ENCODE results near the gene DESI2. TPM values are rescaled to one million over a fixed set of nuclear protein-coding genes. Genes with fewer than 3 reads are reported as not detected.

DESI2 gene
- total RNA-seq, 4 donors from 2014 or later, result 22.8 to 33.0 (median 25.3) TPM

DNA sequence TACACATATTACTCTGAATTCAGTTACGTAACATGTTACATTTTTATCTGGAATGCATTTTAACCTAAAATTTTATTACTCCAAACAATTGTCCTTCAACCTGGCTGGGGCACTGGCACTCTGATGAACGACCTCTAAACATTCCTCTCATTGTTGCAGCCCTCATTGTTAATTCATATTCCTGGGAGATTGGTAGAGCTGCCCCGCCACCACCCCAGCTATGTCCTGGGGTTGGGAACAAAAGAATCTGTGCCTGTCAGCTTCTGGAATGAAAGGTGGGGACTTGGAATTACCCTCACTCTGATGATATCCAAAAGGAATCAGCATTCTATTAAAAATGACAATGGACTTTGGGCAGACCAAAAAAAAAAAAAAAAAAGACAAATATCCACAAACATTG is 38.0 kb upstream of the DESI2 start:
- intact Hi-C loops (cut with DNase I; ENCODE audit: low total_unique reads), result no loop called here

DNA sequence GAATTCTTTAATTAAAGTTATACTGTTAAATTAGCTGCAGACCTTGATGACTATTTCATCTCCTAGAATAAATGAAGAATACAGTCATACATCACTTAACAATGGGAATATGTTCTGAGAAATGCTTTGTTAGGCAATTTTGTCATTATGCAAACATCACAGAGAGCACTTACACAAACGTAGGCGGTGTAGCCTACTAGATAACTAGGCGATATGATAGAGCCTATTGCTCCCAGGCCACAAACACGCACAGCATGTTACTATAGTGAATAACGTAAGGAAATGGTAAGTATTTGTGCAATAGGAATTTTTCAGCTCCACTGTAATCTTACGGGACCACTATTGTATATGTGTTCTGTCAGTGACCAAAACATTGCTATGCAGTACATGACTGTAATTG is 37.6 kb upstream of the DESI2 start:
- TF ChIP-seq, protein P1, sequence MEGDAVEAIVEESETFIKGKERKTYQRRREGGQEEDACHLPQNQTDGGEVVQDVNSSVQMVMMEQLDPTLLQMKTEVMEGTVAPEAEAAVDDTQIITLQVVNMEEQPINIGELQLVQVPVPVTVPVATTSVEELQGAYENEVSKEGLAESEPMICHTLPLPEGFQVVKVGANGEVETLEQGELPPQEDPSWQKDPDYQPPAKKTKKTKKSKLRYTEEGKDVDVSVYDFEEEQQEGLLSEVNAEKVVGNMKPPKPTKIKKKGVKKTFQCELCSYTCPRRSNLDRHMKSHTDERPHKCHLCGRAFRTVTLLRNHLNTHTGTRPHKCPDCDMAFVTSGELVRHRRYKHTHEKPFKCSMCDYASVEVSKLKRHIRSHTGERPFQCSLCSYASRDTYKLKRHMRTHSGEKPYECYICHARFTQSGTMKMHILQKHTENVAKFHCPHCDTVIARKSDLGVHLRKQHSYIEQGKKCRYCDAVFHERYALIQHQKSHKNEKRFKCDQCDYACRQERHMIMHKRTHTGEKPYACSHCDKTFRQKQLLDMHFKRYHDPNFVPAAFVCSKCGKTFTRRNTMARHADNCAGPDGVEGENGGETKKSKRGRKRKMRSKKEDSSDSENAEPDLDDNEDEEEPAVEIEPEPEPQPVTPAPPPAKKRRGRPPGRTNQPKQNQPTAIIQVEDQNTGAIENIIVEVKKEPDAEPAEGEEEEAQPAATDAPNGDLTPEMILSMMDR (IDR thresholded peaks at IDR 0.05 in 4 of 5, conservative IDR thresholded peaks at IDR 0.05 in 1 of 5), result no peak
- TF ChIP-seq POLR2A (IDR thresholded peaks at IDR 0.05), result no peak
- in situ Hi-C loops (cut with MboI; ENCODE audit: low sequenced_read_pairs in 4 of 4) (loop anchor here in 1 of 4 donors (25.0 kb wide), 1 partner anchor 422 kb away; no protein-coding TSS in a partner anchor), intact Hi-C loops (cut with DNase I; ENCODE audit: low total_unique reads) (no loop called here)
- Histone ChIP-seq H3K4me1 (no peaks in the 10 kb centered on the region), H3K36me3 (no peaks in the 10 kb centered on the region), H3K4me3 (no peak overlapping the region), H3K9me3 (no peaks in the 10 kb centered on the region), H3K27me3 (no peaks in the 10 kb centered on the region), H3K27ac (no peak overlapping the region)
- ATAC-seq (no peak), DNase-seq (no peak)

More for the DNA sequence above, 38.0 kb upstream of the DESI2 start:
- no peak overlapping the region for H3K4me3 ChIP-seq
- H3K27ac ChIP-seq, result no peak overlapping the region
- no peaks in the 10 kb centered on the region for H3K36me3 ChIP-seq
- no peaks in the 10 kb centered on the region for H3K4me1 ChIP-seq
- in situ Hi-C loops (cut with MboI; ENCODE audit: low sequenced_read_pairs in 4 of 4), result loop anchor here in 1 of 4 donors (25.0 kb wide), 1 partner anchor 422 kb away; no protein-coding TSS in a partner anchor
- H3K27me3 ChIP-seq, result no peaks in the 10 kb centered on the region
- DNase-seq (no peak), ATAC-seq (no peak)
- no peaks in the 10 kb centered on the region for H3K9me3 ChIP-seq
- no peak for TF ChIP-seq POLR2A (IDR thresholded peaks at IDR 0.05)
- TF ChIP-seq, protein P1 (IDR thresholded peaks at IDR 0.05 in 4 of 5, conservative IDR thresholded peaks at IDR 0.05 in 1 of 5), result no peak

DNA sequence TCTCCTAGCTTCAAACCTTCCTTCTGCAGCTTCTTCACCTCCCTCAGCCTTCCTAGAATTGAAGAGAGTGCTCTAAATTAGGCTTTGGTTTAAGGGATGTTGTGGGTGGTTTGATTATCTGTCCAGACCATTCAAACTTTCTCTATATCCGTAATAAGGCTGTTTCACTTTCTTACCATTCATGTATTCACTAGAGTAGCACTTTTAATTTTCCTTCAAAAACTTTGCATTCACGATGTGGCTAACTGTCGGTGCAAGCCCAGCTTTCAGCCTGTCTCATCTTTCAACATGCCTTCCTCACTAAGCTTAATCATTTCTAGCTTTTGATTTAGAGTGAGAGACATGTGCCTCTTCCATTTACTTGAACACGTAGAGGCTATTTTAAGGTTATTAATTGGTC is 26.2 kb upstream of the DESI2 start:
- no peak for ATAC-seq
- H3K27ac ChIP-seq, result no peak overlapping the region
- H3K36me3 ChIP-seq, result no peaks in the 10 kb centered on the region
- in situ Hi-C loops (cut with MboI; ENCODE audit: low sequenced_read_pairs in 4 of 4), result no loop called here
- no peaks in the 10 kb centered on the region for H3K9me3 ChIP-seq
- intact Hi-C loops (cut with DNase I; ENCODE audit: low total_unique reads), result no loop called here
- no peak for DNase-seq
- no peak for TF ChIP-seq POLR2A (IDR thresholded peaks at IDR 0.05)
- TF ChIP-seq, protein P1 (IDR thresholded peaks at IDR 0.05 in 4 of 5, conservative IDR thresholded peaks at IDR 0.05 in 1 of 5), result no peak
- H3K4me1 ChIP-seq, result no peaks in the 10 kb centered on the region
- H3K4me3 ChIP-seq, result no peak overlapping the region
- H3K27me3 ChIP-seq, result no peaks in the 10 kb centered on the region

DNA sequence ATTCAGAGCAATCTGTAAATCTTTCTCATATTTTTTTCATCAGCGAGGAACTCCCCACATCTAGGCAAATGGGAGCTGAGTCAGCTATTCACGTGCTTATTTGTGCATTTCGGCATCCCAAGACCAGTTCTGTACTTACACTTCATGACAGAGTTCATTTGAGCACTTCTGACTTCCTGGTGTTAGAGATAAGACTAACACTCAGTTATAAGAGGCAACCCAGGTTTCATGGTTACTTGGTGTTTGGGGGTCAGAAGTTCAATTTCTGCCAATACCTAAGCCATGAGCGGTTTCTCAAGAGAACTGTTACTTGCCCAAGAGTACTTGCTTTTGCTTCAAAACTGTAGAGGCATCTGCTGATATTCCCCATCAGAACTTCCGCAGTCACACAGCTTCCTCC is 24.1 kb upstream of the DESI2 start:
- Histone ChIP-seq H3K4me3 (no peak overlapping the region), H3K27ac (no peak overlapping the region), H3K27me3 (no peaks in the 10 kb centered on the region), H3K9me3 (no peaks in the 10 kb centered on the region), H3K4me1 (no peaks in the 10 kb centered on the region), H3K36me3 (no peaks in the 10 kb centered on the region)
- in situ Hi-C loops (cut with MboI; ENCODE audit: low sequenced_read_pairs in 4 of 4), result no loop called here
- ATAC-seq, result no peak
- DNase-seq, result no peak
- intact Hi-C loops (cut with DNase I; ENCODE audit: low total_unique reads), result no loop called here
- TF ChIP-seq, protein P1 (IDR thresholded peaks at IDR 0.05 in 4 of 5, conservative IDR thresholded peaks at IDR 0.05 in 1 of 5), result no peak
- TF ChIP-seq POLR2A (IDR thresholded peaks at IDR 0.05), result no peak

DNA sequence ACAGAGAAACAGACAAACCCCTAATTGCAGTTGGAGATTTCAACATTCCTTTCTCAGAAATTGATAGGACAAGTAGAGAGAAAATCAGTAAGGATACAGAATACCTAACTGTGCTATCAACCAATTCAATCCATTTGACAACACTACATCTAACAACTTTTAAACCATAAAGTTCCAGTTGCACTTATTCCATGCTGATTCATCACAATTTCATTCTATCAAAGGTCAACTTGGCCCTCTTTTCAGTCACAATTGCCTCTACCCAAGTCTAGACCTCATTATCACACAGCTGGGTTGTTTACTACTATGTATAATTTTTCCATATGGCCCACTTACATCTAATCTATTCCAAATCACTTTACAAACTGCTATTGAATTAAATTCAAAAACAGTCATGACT is 19.8 kb upstream of the DESI2 start:
- Histone ChIP-seq H3K27me3 (no peaks in the 10 kb centered on the region), H3K4me3 (no peak overlapping the region), H3K4me1 (no peaks in the 10 kb centered on the region), H3K9me3 (no peaks in the 10 kb centered on the region), H3K36me3 (no peaks in the 10 kb centered on the region), H3K27ac (no peak overlapping the region)
- intact Hi-C loops (cut with DNase I; ENCODE audit: low total_unique reads), result no loop called here
- DNase-seq (no peak), ATAC-seq (no peak)
- in situ Hi-C loops (cut with MboI; ENCODE audit: low sequenced_read_pairs in 4 of 4), result no loop called here
- TF ChIP-seq, protein P1 (IDR thresholded peaks at IDR 0.05 in 4 of 5, conservative IDR thresholded peaks at IDR 0.05 in 1 of 5), result no peak
- TF ChIP-seq POLR2A (IDR thresholded peaks at IDR 0.05), result no peak
